HepG2 (cell line): ENCODE data around the gene NREP. TPM values are rescaled to one million over a fixed set of nuclear protein-coding genes. Genes with fewer than 3 reads are reported as not detected.

Experiments
- GATA4 ChIP-seq: sonication (generic); IDR thresholded peaks from 2 replicates; pipeline ENCODE4 v1.6.1; 2016; ENCODE audit warnings: antibody characterized with exemption, low read depth, borderline replicate concordance
- GATAD1 ChIP-seq: IDR thresholded peaks from 2 replicates; pipeline ENCODE4 v1.6.1; 2016; ENCODE audit warnings: missing genetic modification reagents, missing compliant biosample characterization
- HES4 ChIP-seq: sonication (generic); formaldehyde crosslinking; IDR thresholded peaks from 2 replicates; pipeline ENCODE4 v1.9.0; 2021; ENCODE audit warnings: mild to moderate bottlenecking, missing genetic modification reagents, borderline replicate concordance
- HOMEZ ChIP-seq: IDR thresholded peaks from 2 replicates; pipeline ENCODE4 v1.6.1; 2016; ENCODE audit warnings: low read depth
- HOXA3 ChIP-seq: sonication (generic); formaldehyde crosslinking; IDR thresholded peaks from 2 replicates; pipeline ENCODE4 v1.5.0; 2020; ENCODE audit warnings: missing genetic modification reagents
- KLF6 ChIP-seq: IDR thresholded peaks from 2 replicates; pipeline ENCODE4 v1.8.0; 2016; ENCODE audit warnings: missing biosample characterization, missing genetic modification reagents
- MATR3 ChIP-seq: sonication (generic); formaldehyde crosslinking; IDR thresholded peaks from 2 replicates; pipeline ENCODE4 v1.4.0; 2020; ENCODE audit warnings: missing genetic modification reagents
- MIER2 ChIP-seq: IDR thresholded peaks from 2 replicates; pipeline ENCODE4 v1.6.1; 2016; ENCODE audit warnings: missing biosample characterization, missing genetic modification reagents
- NCOA2 ChIP-seq: sonication (generic); formaldehyde crosslinking; IDR thresholded peaks from 2 replicates; pipeline ENCODE4 v1.8.0; 2022; ENCODE audit warnings: inconsistent platforms
- PITX1 ChIP-seq: sonication (generic); formaldehyde crosslinking; IDR thresholded peaks from 2 replicates; pipeline ENCODE4 v1.5.1; 2020; ENCODE audit warnings: mild to moderate bottlenecking, missing genetic modification reagents
- RARA ChIP-seq: IDR thresholded peaks from 2 replicates; pipeline ENCODE4 v1.6.1; 2016; ENCODE audit warnings: missing genetic modification reagents, missing compliant biosample characterization
- RNF2 ChIP-seq: fragments of 450-650 bp; conservative IDR thresholded peaks from 2 replicates; pipeline ENCODE4 v1.6.1; 2016; ENCODE audit warnings: low read depth
- RXRB ChIP-seq: IDR thresholded peaks from 2 replicates; pipeline ENCODE4 v1.6.1; 2016; ENCODE audit warnings: borderline replicate concordance, missing genetic modification reagents, missing compliant biosample characterization
- SOX13 ChIP-seq, 3 experiments: fragments of 450-650 bp in 1 of 3; sonication (generic) in 1 of 3; formaldehyde crosslinking in 1 of 3; IDR thresholded peaks in 2 of 3; conservative IDR thresholded peaks in 1 of 3; 2 replicates each; pipeline versions ENCODE4 v1.5.0 to v1.6.1; 2016 to 2020; ENCODE audit warnings: antibody characterized with exemption in 1 of 3, mild to moderate bottlenecking in 1 of 3, missing compliant biosample characterization in 1 of 3, missing genetic modification reagents in 1 of 3, moderate library complexity in 1 of 3
- STAT5B ChIP-seq: sonication (generic); formaldehyde crosslinking; IDR thresholded peaks from 2 replicates; pipeline ENCODE4 v1.4.0; 2020; ENCODE audit warnings: missing genetic modification reagents
- ZBTB7B ChIP-seq: sonication (generic); formaldehyde crosslinking; IDR thresholded peaks from 2 replicates; pipeline ENCODE4 v1.4.0; 2020; ENCODE audit warnings: missing genetic modification reagents
- ZFP62 ChIP-seq: sonication (generic); formaldehyde crosslinking; IDR thresholded peaks from 2 replicates; pipeline ENCODE4 v1.4.0; 2020; ENCODE audit warnings: missing genetic modification reagents
- ZKSCAN1 ChIP-seq: fragments of 150-350 bp; IDR thresholded peaks from 2 replicates; pipeline ENCODE4 v1.6.1; 2014; ENCODE audit warnings: low read length
- ZMAT3 ChIP-seq: sonication (generic); formaldehyde crosslinking; conservative IDR thresholded peaks from 2 replicates; pipeline ENCODE4 v1.7.0; 2021; ENCODE audit warnings: missing genetic modification reagents
- ZMYM2 ChIP-seq: sonication (generic); formaldehyde crosslinking; IDR thresholded peaks from 2 replicates; pipeline ENCODE4 v1.8.0; 2022; ENCODE audit warnings: mild to moderate bottlenecking, missing genetic modification reagents
- ZMYM3 ChIP-seq: sonication (generic); formaldehyde crosslinking; IDR thresholded peaks from 2 replicates; pipeline ENCODE4 v1.5.1; 2020; ENCODE audit warnings: mild to moderate bottlenecking, missing genetic modification reagents
- ZNF343 ChIP-seq: sonication (generic); formaldehyde crosslinking; IDR thresholded peaks from 2 replicates; pipeline ENCODE4 v1.4.0; 2020; ENCODE audit warnings: mild to moderate bottlenecking, missing genetic modification reagents
- ZNF558 ChIP-seq: sonication (generic); formaldehyde crosslinking; IDR thresholded peaks from 2 replicates; pipeline ENCODE4 v1.9.0; 2022; ENCODE audit warnings: mild to moderate bottlenecking, missing genetic modification reagents, borderline replicate concordance
- polyA plus RNA-seq, 8 experiments: library from polyadenylated mRNA; depleted of rRNA in 3 of 8; stranded (reverse) in 7 of 8; unstranded in 1 of 8; fragments of >200 nt; fragmentation: Illumina TruSeq in 4 of 8; extraction: Trizol in 4 of 8; gene quantifications; 2 replicates each; pipeline versions ENCODE4 v1.2.1 to v1.2.3, GENCODE V29; 2011 to 2016; ENCODE audit warnings: low read depth in 4 of 8, missing spikeins in 1 of 8, mixed read lengths in 1 of 8; ENCODE audit not compliant: insufficient read depth in 1 of 8
- total RNA-seq, 5 experiments: library from RNA; depleted of rRNA; stranded (reverse); fragments of >200 nt; fragmentation: Illumina TruSeq; extraction: Trizol; gene quantifications; 2 replicates each; pipeline ENCODE4 v1.2.3, GENCODE V29; 2016; ENCODE audit warnings: low read depth in 1 of 5
- TF ChIP-seq, protein P1 (sequence below): sonication (generic); formaldehyde crosslinking; IDR thresholded peaks from 2 replicates; pipeline ENCODE4 v1.5.0; 2020; ENCODE audit warnings: mild to moderate bottlenecking, missing genetic modification reagents, moderate library complexity
- TF ChIP-seq, protein P2 (sequence below): sonication (generic); formaldehyde crosslinking; IDR thresholded peaks from 2 replicates; pipeline ENCODE4 v1.8.0; 2022; ENCODE audit warnings: mild to moderate bottlenecking, missing genetic modification reagents, borderline replicate concordance
- TF ChIP-seq, protein P3 (sequence below): sonication (generic); formaldehyde crosslinking; conservative IDR thresholded peaks from 2 replicates; pipeline ENCODE4 v1.4.0; 2020; ENCODE audit warnings: missing genetic modification reagents

Gene NREP
- total and polyA plus RNA-seq, 2 of the 13 experiments (the other 11 are each of a cell fraction or from before 2014, with no cell fraction given), result 40.5 to 102 TPM

GRCh38 chr5:111742177-111742994, 14.6 kb downstream of the NREP start (continued):
- TF ChIP-seq, protein P1, sequence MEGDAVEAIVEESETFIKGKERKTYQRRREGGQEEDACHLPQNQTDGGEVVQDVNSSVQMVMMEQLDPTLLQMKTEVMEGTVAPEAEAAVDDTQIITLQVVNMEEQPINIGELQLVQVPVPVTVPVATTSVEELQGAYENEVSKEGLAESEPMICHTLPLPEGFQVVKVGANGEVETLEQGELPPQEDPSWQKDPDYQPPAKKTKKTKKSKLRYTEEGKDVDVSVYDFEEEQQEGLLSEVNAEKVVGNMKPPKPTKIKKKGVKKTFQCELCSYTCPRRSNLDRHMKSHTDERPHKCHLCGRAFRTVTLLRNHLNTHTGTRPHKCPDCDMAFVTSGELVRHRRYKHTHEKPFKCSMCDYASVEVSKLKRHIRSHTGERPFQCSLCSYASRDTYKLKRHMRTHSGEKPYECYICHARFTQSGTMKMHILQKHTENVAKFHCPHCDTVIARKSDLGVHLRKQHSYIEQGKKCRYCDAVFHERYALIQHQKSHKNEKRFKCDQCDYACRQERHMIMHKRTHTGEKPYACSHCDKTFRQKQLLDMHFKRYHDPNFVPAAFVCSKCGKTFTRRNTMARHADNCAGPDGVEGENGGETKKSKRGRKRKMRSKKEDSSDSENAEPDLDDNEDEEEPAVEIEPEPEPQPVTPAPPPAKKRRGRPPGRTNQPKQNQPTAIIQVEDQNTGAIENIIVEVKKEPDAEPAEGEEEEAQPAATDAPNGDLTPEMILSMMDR (CRISPR knock-in tag), result no peak
- TF ChIP-seq ZNF558 (CRISPR knock-in tag) (peak; percentile 36; the same call in 1 of the 2 replicates), HOMEZ (CRISPR knock-in tag) (peak; percentile 97), RARA (CRISPR knock-in tag) (peak; percentile 99), STAT5B (CRISPR knock-in tag) (no peak), RNF2 (no peak; the same call in 1 of the 2 replicates), ZBTB7B (CRISPR knock-in tag) (peak; percentile 85), ZFP62 (CRISPR knock-in tag) (no peak), SOX13 (IDR thresholded peaks at IDR 0.05) (peak; percentile 81; the same call in 1 of the 2 replicates), SOX13 (CRISPR knock-in tag; conservative IDR thresholded peaks at IDR 0.05 in 1 of 2, IDR thresholded peaks at IDR 0.05 in 1 of 2) (peak in 1 of 2 experiments; percentile 94; a peak in 2 of 4 replicates), MIER2 (CRISPR knock-in tag) (peak; percentile 66; the same call in 1 of the 2 replicates), ZNF343 (CRISPR knock-in tag) (no peak), MATR3 (CRISPR knock-in tag) (no peak), ZMYM2 (CRISPR knock-in tag) (peak; percentile 59; the same call in 1 of the 2 replicates), ZMYM3 (CRISPR knock-in tag) (peak; percentile 85), GATAD1 (CRISPR knock-in tag) (peak; percentile 62; the same call in 1 of the 2 replicates), HOXA3 (CRISPR knock-in tag) (peak; percentile 93), RXRB (CRISPR knock-in tag) (peak; percentile 96), HES4 (CRISPR knock-in tag) (no peak), GATA4 (0 out of 2 replicates have a peak, but pooled peaks have one; percentile 42), KLF6 (CRISPR knock-in tag) (0 out of 2 replicates have a peak, but pooled peaks have one; percentile 41), NCOA2 (CRISPR knock-in tag) (peak; percentile 94), ZKSCAN1 (no peak), PITX1 (CRISPR knock-in tag) (peak; percentile 90), ZMAT3 (CRISPR knock-in tag) (no peak)
- TF ChIP-seq, protein P2, sequence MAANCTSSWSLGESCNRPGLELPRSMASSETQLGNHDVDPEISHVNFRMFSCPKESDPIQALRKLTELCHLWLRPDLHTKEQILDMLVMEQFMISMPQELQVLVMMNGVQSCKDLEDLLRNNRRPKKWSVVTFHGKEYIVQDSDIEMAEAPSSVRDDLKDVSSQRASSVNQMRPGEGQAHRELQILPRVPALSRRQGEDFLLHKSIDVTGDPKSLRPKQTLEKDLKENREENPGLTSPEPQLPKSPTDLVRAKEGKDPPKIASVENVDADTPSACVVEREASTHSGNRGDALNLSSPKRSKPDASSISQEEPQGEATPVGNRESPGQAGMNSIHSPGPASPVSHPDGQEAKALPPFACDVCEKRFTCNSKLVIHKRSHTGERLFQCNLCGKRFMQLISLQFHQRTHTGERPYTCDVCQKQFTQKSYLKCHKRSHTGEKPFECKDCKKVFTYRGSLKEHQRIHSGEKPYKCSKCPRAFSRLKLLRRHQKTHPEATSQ (CRISPR knock-in tag), result peak; percentile 69; the same call in 1 of the 2 replicates
- TF ChIP-seq, protein P3, sequence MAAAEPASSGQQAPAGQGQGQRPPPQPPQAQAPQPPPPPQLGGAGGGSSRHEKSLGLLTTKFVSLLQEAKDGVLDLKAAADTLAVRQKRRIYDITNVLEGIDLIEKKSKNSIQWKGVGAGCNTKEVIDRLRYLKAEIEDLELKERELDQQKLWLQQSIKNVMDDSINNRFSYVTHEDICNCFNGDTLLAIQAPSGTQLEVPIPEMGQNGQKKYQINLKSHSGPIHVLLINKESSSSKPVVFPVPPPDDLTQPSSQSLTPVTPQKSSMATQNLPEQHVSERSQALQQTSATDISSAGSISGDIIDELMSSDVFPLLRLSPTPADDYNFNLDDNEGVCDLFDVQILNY (CRISPR knock-in tag), result no peak
